OCI-LY1 (cell line): ENCODE data around the gene OFD1.

Source experiments
- H2AFZ ChIP-seq: fragments of 200-600 bp; sonication (generic), shearing (Covaris generic); 2 replicates; pipeline ENCODE4 v1.6.0; 2014; ENCODE audit warnings: antibody characterized with exemption, mild to moderate bottlenecking, low read length
- H3F3A ChIP-seq: fragments of 200-600 bp; sonication (generic), shearing (Covaris generic); 2 replicates; pipeline ENCODE4 v1.6.0; 2014; ENCODE audit warnings: mild to moderate bottlenecking, antibody characterized with exemption, low read length, moderate library complexity; ENCODE audit not compliant: insufficient read depth
- H3K27ac ChIP-seq: fragments of 200-600 bp; sonication (generic); 2 replicates; pipeline ENCODE4 v1.5.1; 2014; ENCODE audit warnings: low read length, mixed run types, mild to moderate bottlenecking, low read depth; ENCODE audit not compliant: poor library complexity, severe bottlenecking
- H3K27me3 ChIP-seq: fragments of 200-600 bp; sonication (generic); 2 replicates; pipeline ENCODE4 v1.6.0; 2014; ENCODE audit warnings: antibody characterized with exemption, mild to moderate bottlenecking, low read length, moderate library complexity; ENCODE audit not compliant: insufficient read depth
- H3K36me3 ChIP-seq: fragments of 200-600 bp; sonication (generic); 2 replicates; pipeline ENCODE4 v1.6.1; 2014; ENCODE audit warnings: mild to moderate bottlenecking, antibody characterized with exemption, low read length, moderate library complexity, mixed read lengths; ENCODE audit not compliant: insufficient read depth
- H3K4me1 ChIP-seq: fragments of 200-600 bp; sonication (generic); 2 replicates; pipeline ENCODE4 v1.5.1; 2014; ENCODE audit warnings: mild to moderate bottlenecking, low read length, moderate library complexity; ENCODE audit not compliant: insufficient read depth, severe bottlenecking
- H3K4me2 ChIP-seq: fragments of 200-600 bp; sonication (generic), shearing (Covaris generic); 2 replicates; pipeline ENCODE4 v1.6.1; 2014; ENCODE audit warnings: low read length
- H3K4me3 ChIP-seq: fragments of 200-600 bp; sonication (generic); 2 replicates; pipeline ENCODE4 v1.5.1; 2014; ENCODE audit warnings: low read length, low read depth, mild to moderate bottlenecking, mixed read lengths; ENCODE audit not compliant: poor library complexity, severe bottlenecking
- H3K79me2 ChIP-seq: fragments of 200-600 bp; shearing (Covaris generic); 2 replicates; pipeline ENCODE4 v1.6.1; 2016; ENCODE audit warnings: mixed run types, low read length, mixed read lengths; ENCODE audit not compliant: insufficient read depth
- H3K9ac ChIP-seq: fragments of 200-600 bp; sonication (generic), shearing (Covaris generic); 2 replicates; pipeline ENCODE4 v1.6.1; 2014; ENCODE audit warnings: mild to moderate bottlenecking, low read length, mixed read lengths
- H3K9me2 ChIP-seq: fragments of 200-600 bp; sonication (generic), shearing (Covaris generic); 2 replicates; pipeline ENCODE4 v1.6.1; 2014; ENCODE audit warnings: low read depth, mild to moderate bottlenecking, low read length, mixed read lengths
- H3K9me3 ChIP-seq: fragments of 200-600 bp; shearing (Covaris generic); 2 replicates; pipeline ENCODE4 v1.6.1; 2014; ENCODE audit warnings: low read length, mixed read lengths
- H4K20me1 ChIP-seq: fragments of 200-600 bp; sonication (generic), shearing (Covaris generic); 2 replicates; pipeline ENCODE4 v1.6.0; 2016; ENCODE audit warnings: mild to moderate bottlenecking, low read length; ENCODE audit not compliant: insufficient read depth
- CTCF ChIP-seq: fragments of 200-600 bp; sonication (generic), shearing (Covaris generic); IDR thresholded peaks from 2 replicates; pipeline ENCODE4 v1.5.1; 2017; ENCODE audit warnings: mild to moderate bottlenecking, antibody characterized with exemption, low read length, moderate library complexity, mixed read lengths
- EZH2 ChIP-seq: fragments of 200-600 bp; sonication (generic), shearing (Covaris generic); IDR thresholded peaks from 2 replicates; pipeline ENCODE4 v1.8.0; 2017; ENCODE audit warnings: borderline replicate concordance, mixed run types, mild to moderate bottlenecking, antibody characterized with exemption, low read length, moderate library complexity, mixed read lengths

Gene OFD1

DNA sequence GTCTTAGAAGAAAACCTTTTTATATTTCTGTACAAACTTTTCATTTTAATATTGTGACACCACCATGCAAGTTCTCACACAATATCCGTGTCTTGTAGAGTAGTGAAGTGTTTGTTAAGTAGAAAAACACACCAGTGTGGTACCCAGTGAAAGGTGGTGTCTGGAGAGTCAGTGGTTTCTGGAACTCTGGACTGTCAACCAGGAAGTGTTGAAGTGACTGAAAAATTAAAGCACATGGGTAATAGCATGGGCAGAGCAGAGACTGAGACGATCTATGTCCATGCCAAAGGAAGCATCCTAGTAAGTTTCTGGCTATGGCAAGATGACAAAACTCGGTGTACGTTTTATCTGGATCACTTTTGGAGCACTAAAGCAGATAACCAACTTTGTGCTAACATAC is 23.4 kb upstream of the OFD1 start:
- Histone ChIP-seq H3K9me3 (no peaks in the 10 kb centered on the region), H3K4me3 (no peak overlapping the region), H3K4me1 (no peaks in the 10 kb centered on the region), H3F3A (no peaks in the 10 kb centered on the region), H3K36me3 (peaks cover 71% of the 10 kb centered on the region), H3K9me2 (no peaks in the 10 kb centered on the region), H2AFZ (no peak overlapping the region), H3K27me3 (no peaks in the 10 kb centered on the region), H3K9ac (no peak overlapping the region), H3K4me2 (no peak overlapping the region), H3K79me2 (no peaks in the 10 kb centered on the region), H3K27ac (no peak overlapping the region), H4K20me1 (no peaks in the 10 kb centered on the region)
- TF ChIP-seq EZH2 (no peak), CTCF (no peak)

GRCh38 chrX:13716455-13716854 is 18.1 kb upstream of the OFD1 start:
- TF ChIP-seq EZH2 = no peak
- no peak for TF ChIP-seq CTCF
- H3K27ac ChIP-seq = no peak overlapping the region
- peaks cover 4% of the 10 kb centered on the region; the same call in 1 of the 2 replicates for H3K79me2 ChIP-seq
- H3K4me3 ChIP-seq = no peak overlapping the region
- no peak overlapping the region for H3K4me2 ChIP-seq
- H3K4me1 ChIP-seq = peaks cover 4% of the 10 kb centered on the region
- H3K9me3 ChIP-seq = no peaks in the 10 kb centered on the region
- H4K20me1 ChIP-seq = no peaks in the 10 kb centered on the region
- H2AFZ ChIP-seq = no peak overlapping the region
- H3K36me3 ChIP-seq = peaks cover 81% of the 10 kb centered on the region
- no peaks in the 10 kb centered on the region for H3F3A ChIP-seq
- no peaks in the 10 kb centered on the region for H3K9me2 ChIP-seq
- no peak overlapping the region for H3K9ac ChIP-seq
- no peaks in the 10 kb centered on the region for H3K27me3 ChIP-seq

- H3K4me3 ChIP-seq = no peak overlapping the region
- no peak overlapping the region for H3K27ac ChIP-seq
- no peaks in the 10 kb centered on the region for H4K20me1 ChIP-seq
- H3K4me2 ChIP-seq = no peak overlapping the region
- H3K4me1 ChIP-seq = peaks cover 8% of the 10 kb centered on the region
- no peak for TF ChIP-seq EZH2
- no peak for TF ChIP-seq CTCF
- H3F3A ChIP-seq = no peaks in the 10 kb centered on the region
- H3K9ac ChIP-seq = no peak overlapping the region
- H3K79me2 ChIP-seq = peaks cover 5% of the 10 kb centered on the region; the same call in 1 of the 2 replicates
- H3K9me2 ChIP-seq = no peaks in the 10 kb centered on the region
- H3K36me3 ChIP-seq = peaks cover 76% of the 10 kb centered on the region
- H2AFZ ChIP-seq = no peak overlapping the region
- H3K27me3 ChIP-seq = no peaks in the 10 kb centered on the region
- no peaks in the 10 kb centered on the region for H3K9me3 ChIP-seq
These were observed 17.6 kb upstream of the OFD1 start for GRCh38 chrX:13716905-13717304.
